Measurements from ENCODE around the gene CCSAP.

DNA sequence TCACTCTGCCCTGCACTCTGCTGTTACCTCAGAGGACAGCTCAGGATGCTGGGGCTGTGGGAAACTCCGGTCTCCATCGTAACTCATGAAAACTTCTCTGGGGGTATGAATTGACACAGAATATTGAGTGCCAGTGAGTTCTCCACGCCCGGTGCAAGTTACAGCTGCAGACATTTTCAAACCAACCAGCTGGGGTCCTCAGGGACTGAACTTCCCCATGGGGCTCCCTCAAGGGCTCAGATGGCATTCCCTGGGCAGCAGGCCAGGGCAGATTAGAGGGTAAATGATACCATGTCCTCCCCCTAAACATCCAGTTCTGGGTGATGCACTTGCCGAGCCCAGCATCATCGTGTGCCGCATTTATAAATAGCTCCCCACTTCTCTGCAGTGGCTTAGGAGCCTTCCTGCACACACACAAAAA lies 27.8 kb upstream of the CCSAP start:
- TF ChIP-seq, protein P1, sequence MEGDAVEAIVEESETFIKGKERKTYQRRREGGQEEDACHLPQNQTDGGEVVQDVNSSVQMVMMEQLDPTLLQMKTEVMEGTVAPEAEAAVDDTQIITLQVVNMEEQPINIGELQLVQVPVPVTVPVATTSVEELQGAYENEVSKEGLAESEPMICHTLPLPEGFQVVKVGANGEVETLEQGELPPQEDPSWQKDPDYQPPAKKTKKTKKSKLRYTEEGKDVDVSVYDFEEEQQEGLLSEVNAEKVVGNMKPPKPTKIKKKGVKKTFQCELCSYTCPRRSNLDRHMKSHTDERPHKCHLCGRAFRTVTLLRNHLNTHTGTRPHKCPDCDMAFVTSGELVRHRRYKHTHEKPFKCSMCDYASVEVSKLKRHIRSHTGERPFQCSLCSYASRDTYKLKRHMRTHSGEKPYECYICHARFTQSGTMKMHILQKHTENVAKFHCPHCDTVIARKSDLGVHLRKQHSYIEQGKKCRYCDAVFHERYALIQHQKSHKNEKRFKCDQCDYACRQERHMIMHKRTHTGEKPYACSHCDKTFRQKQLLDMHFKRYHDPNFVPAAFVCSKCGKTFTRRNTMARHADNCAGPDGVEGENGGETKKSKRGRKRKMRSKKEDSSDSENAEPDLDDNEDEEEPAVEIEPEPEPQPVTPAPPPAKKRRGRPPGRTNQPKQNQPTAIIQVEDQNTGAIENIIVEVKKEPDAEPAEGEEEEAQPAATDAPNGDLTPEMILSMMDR (IDR thresholded peaks at IDR 0.05; ENCODE audit: low read depth, low read length): peak; percentile 33
- no peak for TF ChIP-seq EZH2phosphoT487 (IDR thresholded peaks at IDR 0.05; ENCODE audit: low read depth)

Measured in OCI-LY3 (cell line).